ENCODE results near the gene NPTX1. TPM values are rescaled to one million over a fixed set of nuclear protein-coding genes. Genes with fewer than 3 reads are reported as not detected.

The NPTX1 gene
- polyA plus RNA-seq, 1 donor from 2014 or later = 0.56 TPM

- H3K36me3 ChIP-seq (ENCODE audit: insufficient read depth, low read length) = no peaks in the 10 kb centered on the region
- no peaks in the 10 kb centered on the region for H3K79me2 ChIP-seq (replicated peaks; ENCODE audit: insufficient read depth, low read length)
- H4K20me1 ChIP-seq (ENCODE audit: insufficient read depth) = no peaks in the 10 kb centered on the region
- no peaks in the 10 kb centered on the region for H3K9me2 ChIP-seq (ENCODE audit: insufficient read depth, low read length)
- no peak overlapping the region for H3K4me3 ChIP-seq (ENCODE audit: low read length)
- H3K27me3 ChIP-seq (ENCODE audit: insufficient read depth, low read depth, low read length) = no peaks in the 10 kb centered on the region
- H3K9me3 ChIP-seq (ENCODE audit: low read length) = no peaks in the 10 kb centered on the region
- no peaks in the 10 kb centered on the region for H3F3A ChIP-seq (ENCODE audit: insufficient read depth, low read length, poor library complexity, severe bottlenecking)
- TF ChIP-seq RAD21 (conservative IDR thresholded peaks at IDR 0.05) (no peak), REST (IDR thresholded peaks at IDR 0.05; ENCODE audit: borderline replicate concordance) (no peak), TAF1 (IDR thresholded peaks at IDR 0.05; ENCODE audit: low read depth) (no peak), MXI1 (conservative IDR thresholded peaks at IDR 0.05; ENCODE audit: poor library complexity, severe bottlenecking) (no peak), CTCF (IDR thresholded peaks at IDR 0.05; ENCODE audit: poor library complexity, severe bottlenecking) (no peak), POLR2AphosphoS5 (IDR thresholded peaks at IDR 0.05) (no peak), SMC3 (conservative IDR thresholded peaks at IDR 0.05; ENCODE audit: poor library complexity) (no peak), EZH2 (IDR thresholded peaks at IDR 0.05; ENCODE audit: borderline replicate concordance, insufficient read depth, low read length, poor library complexity, severe bottlenecking) (no peak)
- H3K27ac ChIP-seq (ENCODE audit: low read length) = no peak overlapping the region
- H3K4me2 ChIP-seq (ENCODE audit: low read length) = no peak overlapping the region
- no peak overlapping the region for H3K9ac ChIP-seq (ENCODE audit: low read length)
- H2AFZ ChIP-seq (ENCODE audit: low read depth, low read length) = no peak overlapping the region
Measured at GRCh38 chr17:80437532-80437931, 38.9 kb downstream of the NPTX1 start.

GRCh38 chr17:80433916-80434666 lies 42.3 kb downstream of the NPTX1 start:
- no peaks in the 10 kb centered on the region for H4K20me1 ChIP-seq (ENCODE audit: insufficient read depth)
- H3K9ac ChIP-seq (ENCODE audit: low read length) = no peak overlapping the region
- no peaks in the 10 kb centered on the region for H3K79me2 ChIP-seq (replicated peaks; ENCODE audit: insufficient read depth, low read length)
- H2AFZ ChIP-seq (ENCODE audit: low read depth, low read length) = no peak overlapping the region
- no peaks in the 10 kb centered on the region for H3K27me3 ChIP-seq (ENCODE audit: insufficient read depth, low read depth, low read length)
- H3K4me2 ChIP-seq (ENCODE audit: low read length) = no peak overlapping the region
- no peak for TF ChIP-seq MXI1 (conservative IDR thresholded peaks at IDR 0.05; ENCODE audit: poor library complexity, severe bottlenecking)
- TF ChIP-seq EZH2 (IDR thresholded peaks at IDR 0.05; ENCODE audit: borderline replicate concordance, insufficient read depth, low read length, poor library complexity, severe bottlenecking) = no peak
- no peak for TF ChIP-seq EP300 (conservative IDR thresholded peaks at IDR 0.05; ENCODE audit: poor library complexity, severe bottlenecking)
- no peak for TF ChIP-seq SMC3 (conservative IDR thresholded peaks at IDR 0.05; ENCODE audit: poor library complexity)
- TF ChIP-seq CTCF (IDR thresholded peaks at IDR 0.05; ENCODE audit: poor library complexity, severe bottlenecking) = no peak
- TF ChIP-seq POLR2AphosphoS5 (IDR thresholded peaks at IDR 0.05) = no peak
- no peak for TF ChIP-seq REST (IDR thresholded peaks at IDR 0.05; ENCODE audit: borderline replicate concordance)
- no peak for TF ChIP-seq RAD21 (conservative IDR thresholded peaks at IDR 0.05)
- TF ChIP-seq TAF1 (IDR thresholded peaks at IDR 0.05; ENCODE audit: low read depth) = no peak
- H3K36me3 ChIP-seq (ENCODE audit: insufficient read depth, low read length) = no peaks in the 10 kb centered on the region
- no peaks in the 10 kb centered on the region for H3K9me3 ChIP-seq (ENCODE audit: low read length)
- no peak overlapping the region for H3K4me3 ChIP-seq (ENCODE audit: low read length)
- H3K27ac ChIP-seq (ENCODE audit: low read length) = no peak overlapping the region
- H3K9me2 ChIP-seq (ENCODE audit: insufficient read depth, low read length) = no peaks in the 10 kb centered on the region
- no peaks in the 10 kb centered on the region for H3F3A ChIP-seq (ENCODE audit: insufficient read depth, low read length, poor library complexity, severe bottlenecking)

Data from neural cell (in vitro differentiated cells).